Hematopoietic multipotent progenitor cell treated with erythropoietin and hydrocortisone succinate and interleukin-3 and kit ligand, for 17 days (in vitro differentiated cells): ENCODE results near the gene MTTP.

Experiments used
- DNase-seq: peaks from one replicate; pipeline ENCODE4 v3.0.0-alpha.2; 2015; ENCODE audit warnings: low spot score

The MTTP gene

GRCh38 chr4:99642725-99643489, 68.3 kb downstream of the MTTP start:
- no peak for DNase-seq

GRCh38 chr4:99644453-99644852, 69.8 kb downstream of the MTTP start:
- DNase-seq, result no peak

GRCh38 chr4:99645036-99645435, 70.4 kb downstream of the MTTP start:
- DNase-seq, result no peak

GRCh38 chr4:99645638-99646037, 71.0 kb downstream of the MTTP start:
- no peak for DNase-seq

GRCh38 chr4:99647071-99647470, 72.4 kb downstream of the MTTP start:
- no peak for DNase-seq

- DNase-seq, result no peak
These were observed 73.7 kb downstream of the MTTP start for GRCh38 chr4:99648321-99648720.

GRCh38 chr4:99649208-99649607, 74.6 kb downstream of the MTTP start:
- no peak for DNase-seq

- DNase-seq, result no peak
These were observed 75.2 kb downstream of the MTTP start for GRCh38 chr4:99649778-99650177.

GRCh38 chr4:99651016-99651769, 76.6 kb downstream of the MTTP start:
- no peak for DNase-seq

- DNase-seq, result no peak
These were observed 77.3 kb downstream of the MTTP start for GRCh38 chr4:99651811-99652485.

- no peak for DNase-seq
These were observed 78.2 kb downstream of the MTTP start for GRCh38 chr4:99652596-99653436.

- no peak for DNase-seq
These were observed 79.3 kb downstream of the MTTP start for GRCh38 chr4:99653916-99654315.

GRCh38 chr4:99654361-99654761, 79.7 kb downstream of the MTTP start:
- DNase-seq, result no peak

- no peak for DNase-seq
These were observed 80.9 kb downstream of the MTTP start for GRCh38 chr4:99655308-99656081.

GRCh38 chr4:99657798-99658197, 83.2 kb downstream of the MTTP start, which contains the start of gene C4orf54:
Gene C4orf54, minus strand, starts transcription at chr4:99657828. Its CDS starts 3,180 bp downstream, at chr4:99654648.
- no peak for DNase-seq

GRCh38 chr4:99658666-99659065, 84.0 kb downstream of the MTTP start:
- DNase-seq, result no peak

- DNase-seq, result no peak
These were observed 87.3 kb downstream of the MTTP start for GRCh38 chr4:99661907-99662306.

GRCh38 chr4:99664716-99665115, 90.1 kb downstream of the MTTP start:
- DNase-seq, result no peak

- DNase-seq, result no peak
These were observed 91.4 kb downstream of the MTTP start for GRCh38 chr4:99665983-99666382.

- no peak for DNase-seq
These were observed 93.8 kb downstream of the MTTP start for GRCh38 chr4:99668472-99668871.

- DNase-seq, result no peak
These were observed 94.5 kb downstream of the MTTP start for GRCh38 chr4:99669084-99669483.
